NB4 (cell line): ENCODE measurements around the gene CACNA1B.

Experiments
- DNase-seq: peaks from one replicate; pipeline ENCODE4 v3.0.0; 2010; ENCODE audit warnings: low read depth
- H3K4me3 ChIP-seq: one replicate; pipeline ENCODE4 v1.5.1; 2011; ENCODE audit warnings: mild to moderate bottlenecking, low read depth, low read length, moderate library complexity
- CTCF ChIP-seq: IDR thresholded peaks from one replicate; pipeline ENCODE4 v1.5.1; 2012; ENCODE audit warnings: low read depth, low read length
- MAX ChIP-seq: IDR thresholded peaks from 2 replicates; pipeline ENCODE4 v1.6.1; 2011; ENCODE audit warnings: low read depth, low read length
- MYC ChIP-seq: IDR thresholded peaks from 2 replicates; pipeline ENCODE4 v1.6.1; 2011; ENCODE audit warnings: low read depth, low read length
- POLR2A ChIP-seq: IDR thresholded peaks from 2 replicates; pipeline ENCODE4 v1.6.1; 2011; ENCODE audit warnings: mild to moderate bottlenecking; ENCODE audit not compliant: insufficient read length; ENCODE audit errors: extremely low read depth

Gene CACNA1B

GRCh38 chr9:138049085-138049778, 171.7 kb downstream of the CACNA1B start:
- no peak for DNase-seq
- TF ChIP-seq POLR2A: no peak
- no peak for TF ChIP-seq MAX
- TF ChIP-seq CTCF: no peak
- TF ChIP-seq MYC: no peak
- H3K4me3 ChIP-seq: no peak overlapping the region

- no peak overlapping the region for H3K4me3 ChIP-seq
- DNase-seq: no peak
- TF ChIP-seq CTCF (no peak), POLR2A (no peak), MYC (no peak), MAX (no peak)
Observed at GRCh38 chr9:138049779-138050471, 172.3 kb downstream of the CACNA1B start.

GRCh38 chr9:138050472-138051330, 173.1 kb downstream of the CACNA1B start:
- no peak overlapping the region for H3K4me3 ChIP-seq
- no peak for TF ChIP-seq MYC
- TF ChIP-seq CTCF: no peak
- no peak for TF ChIP-seq POLR2A
- no peak for TF ChIP-seq MAX
- DNase-seq: no peak

- H3K4me3 ChIP-seq: no peak overlapping the region
- TF ChIP-seq MYC (no peak), POLR2A (no peak), CTCF (no peak), MAX (no peak)
- no peak for DNase-seq
Observed at GRCh38 chr9:138051586-138052321, 174.2 kb downstream of the CACNA1B start.

- H3K4me3 ChIP-seq: no peak overlapping the region
- DNase-seq: no peak
- TF ChIP-seq CTCF: no peak
- TF ChIP-seq POLR2A: no peak
- no peak for TF ChIP-seq MYC
- no peak for TF ChIP-seq MAX
Observed at GRCh38 chr9:138052322-138052615, 174.7 kb downstream of the CACNA1B start.
